ENCODE data around the gene BTBD1. TPM values are rescaled to one million over a fixed set of nuclear protein-coding genes. Genes with fewer than 3 reads are reported as not detected.

BTBD1 gene
- total RNA-seq, 1 donor from 2014 or later, result 51.3 TPM

DNA sequence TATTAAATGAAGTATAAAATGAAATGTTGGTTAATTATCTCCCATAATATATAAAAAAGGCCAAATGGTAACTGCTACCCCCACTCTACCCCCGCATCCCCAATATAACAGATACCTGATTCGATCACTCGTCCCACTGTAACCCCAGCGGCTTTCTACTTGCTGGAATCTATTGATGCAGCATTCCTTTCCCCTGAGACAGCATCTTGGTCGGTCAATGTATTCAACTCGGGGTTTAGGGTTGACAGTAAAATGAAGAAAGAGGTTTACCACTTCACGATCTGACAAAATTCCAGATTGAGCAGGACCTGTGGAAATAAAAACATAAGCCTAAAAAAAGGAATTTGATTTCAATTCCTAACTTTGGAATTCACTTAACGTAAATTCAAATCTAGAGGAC lies 37.0 kb downstream of the BTBD1 start:
- H3K36me3 ChIP-seq, result peaks cover 0 to 14% of the 10 kb centered on the region in 2 donors
- DNase-seq (ENCODE audit: extremely low spot score in 2 of 2), result no peak
- TF ChIP-seq, protein P1, sequence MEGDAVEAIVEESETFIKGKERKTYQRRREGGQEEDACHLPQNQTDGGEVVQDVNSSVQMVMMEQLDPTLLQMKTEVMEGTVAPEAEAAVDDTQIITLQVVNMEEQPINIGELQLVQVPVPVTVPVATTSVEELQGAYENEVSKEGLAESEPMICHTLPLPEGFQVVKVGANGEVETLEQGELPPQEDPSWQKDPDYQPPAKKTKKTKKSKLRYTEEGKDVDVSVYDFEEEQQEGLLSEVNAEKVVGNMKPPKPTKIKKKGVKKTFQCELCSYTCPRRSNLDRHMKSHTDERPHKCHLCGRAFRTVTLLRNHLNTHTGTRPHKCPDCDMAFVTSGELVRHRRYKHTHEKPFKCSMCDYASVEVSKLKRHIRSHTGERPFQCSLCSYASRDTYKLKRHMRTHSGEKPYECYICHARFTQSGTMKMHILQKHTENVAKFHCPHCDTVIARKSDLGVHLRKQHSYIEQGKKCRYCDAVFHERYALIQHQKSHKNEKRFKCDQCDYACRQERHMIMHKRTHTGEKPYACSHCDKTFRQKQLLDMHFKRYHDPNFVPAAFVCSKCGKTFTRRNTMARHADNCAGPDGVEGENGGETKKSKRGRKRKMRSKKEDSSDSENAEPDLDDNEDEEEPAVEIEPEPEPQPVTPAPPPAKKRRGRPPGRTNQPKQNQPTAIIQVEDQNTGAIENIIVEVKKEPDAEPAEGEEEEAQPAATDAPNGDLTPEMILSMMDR (IDR thresholded peaks at IDR 0.05), result no peak
- no peak for TF ChIP-seq POLR2AphosphoS5 (IDR thresholded peaks at IDR 0.05; ENCODE audit: insufficient read depth in 1 of 2, low read depth in 1 of 2)
- no peak for TF ChIP-seq POLR2A (IDR thresholded peaks at IDR 0.05)
- H3K27ac ChIP-seq, result no peak overlapping the region
- no peaks in the 10 kb centered on the region for H3K27me3 ChIP-seq
- H3K9me3 ChIP-seq, result no peaks in the 10 kb centered on the region
- intact Hi-C loops (cut with DNase I), result no loop called here
- no peak overlapping the region for H3K4me3 ChIP-seq
- no peaks in the 10 kb centered on the region for H3K4me1 ChIP-seq

DNA sequence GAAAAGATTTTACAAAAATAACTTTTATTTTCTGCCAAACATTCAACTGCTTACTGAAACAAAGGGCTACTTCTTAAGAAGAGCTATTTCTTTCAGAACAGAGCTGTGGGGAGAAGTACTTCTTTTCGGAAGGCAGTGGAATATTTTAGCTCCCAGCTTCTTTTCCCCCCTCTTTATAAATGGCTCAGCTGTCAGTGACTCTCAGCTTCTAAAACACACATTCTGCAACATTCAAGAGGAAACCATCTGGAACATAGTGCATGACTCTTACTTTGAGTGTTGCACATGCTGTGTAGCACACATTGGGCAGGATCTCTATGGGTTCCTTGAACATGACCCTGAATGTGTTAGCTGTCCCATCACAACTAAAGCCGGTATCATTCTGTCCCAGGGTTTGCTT lies 48.6 kb downstream of the BTBD1 start:
- no peaks in the 10 kb centered on the region for H3K27me3 ChIP-seq
- TF ChIP-seq POLR2A (IDR thresholded peaks at IDR 0.05) (no peak), POLR2AphosphoS5 (IDR thresholded peaks at IDR 0.05; ENCODE audit: insufficient read depth in 1 of 2, low read depth in 1 of 2) (no peak)
- TF ChIP-seq, protein P1 (IDR thresholded peaks at IDR 0.05), result no peak
- no peaks in the 10 kb centered on the region for H3K4me1 ChIP-seq
- no peak overlapping the region for H3K4me3 ChIP-seq
- no peak for DNase-seq (ENCODE audit: extremely low spot score in 2 of 2)
- no peak overlapping the region for H3K27ac ChIP-seq
- no peaks in the 10 kb centered on the region for H3K9me3 ChIP-seq
- intact Hi-C loops (cut with DNase I), result no loop called here
- H3K36me3 ChIP-seq, result peaks cover 0 to 37% of the 10 kb centered on the region in 2 donors

DNA sequence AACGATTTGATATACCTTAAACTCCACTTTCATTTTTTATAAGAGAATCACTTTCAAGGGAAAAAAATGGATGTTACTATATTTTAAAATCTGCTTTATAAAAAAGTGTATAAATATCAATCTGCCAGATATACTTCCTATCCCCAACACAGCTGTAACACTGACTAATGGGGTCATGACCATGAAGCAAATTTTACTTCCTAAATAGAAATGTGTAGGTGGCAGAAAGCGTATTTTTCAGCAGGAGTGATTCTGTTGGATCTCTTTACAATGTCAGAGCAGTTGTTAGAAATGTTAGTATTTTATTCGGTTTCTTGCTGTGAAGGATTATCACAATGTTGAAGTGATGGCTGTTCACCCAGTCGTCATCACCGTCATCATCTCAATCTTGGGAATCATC lies 50.1 kb downstream of the BTBD1 start:
- Histone ChIP-seq H3K27me3 (no peaks in the 10 kb centered on the region), H3K27ac (no peak overlapping the region), H3K9me3 (no peaks in the 10 kb centered on the region), H3K4me3 (no peak overlapping the region), H3K4me1 (peaks cover 8% of the 10 kb centered on the region), H3K36me3 (peaks cover 0 to 37% of the 10 kb centered on the region in 2 donors)
- intact Hi-C loops (cut with DNase I), result no loop called here
- no peak for DNase-seq (ENCODE audit: extremely low spot score in 2 of 2)
- TF ChIP-seq POLR2A (IDR thresholded peaks at IDR 0.05) (no peak), POLR2AphosphoS5 (IDR thresholded peaks at IDR 0.05; ENCODE audit: insufficient read depth in 1 of 2, low read depth in 1 of 2) (no peak)
- TF ChIP-seq, protein P1 (IDR thresholded peaks at IDR 0.05), result no peak

DNA sequence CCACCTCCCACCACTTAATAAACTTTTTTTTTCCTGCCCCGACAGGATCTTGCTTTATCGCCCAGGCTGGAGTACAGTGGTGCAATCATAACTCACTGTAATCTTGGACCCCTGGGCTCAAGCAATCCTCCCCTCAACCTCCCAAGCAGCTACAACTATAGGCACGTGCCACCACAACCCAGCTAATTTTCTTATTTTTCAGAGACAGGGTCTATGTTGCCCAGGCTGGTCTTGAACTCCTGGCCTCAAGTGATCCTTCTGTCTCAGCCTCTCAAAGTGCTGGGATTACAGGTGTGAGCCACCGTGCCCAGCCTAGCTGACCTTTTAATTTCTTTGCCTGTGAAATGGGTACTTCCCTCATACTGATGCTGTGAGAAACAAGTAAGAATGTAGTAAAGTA lies 51.7 kb downstream of the BTBD1 start:
- Histone ChIP-seq H3K9me3 (no peaks in the 10 kb centered on the region), H3K4me1 (peaks cover 15% of the 10 kb centered on the region), H3K27me3 (no peaks in the 10 kb centered on the region), H3K27ac (no peak overlapping the region), H3K4me3 (no peak overlapping the region), H3K36me3 (peaks cover 0 to 31% of the 10 kb centered on the region in 2 donors)
- intact Hi-C loops (cut with DNase I), result no loop called here
- DNase-seq (ENCODE audit: extremely low spot score in 2 of 2), result no peak
- TF ChIP-seq, protein P1 (IDR thresholded peaks at IDR 0.05), result no peak
- TF ChIP-seq POLR2AphosphoS5 (IDR thresholded peaks at IDR 0.05; ENCODE audit: insufficient read depth in 1 of 2, low read depth in 1 of 2) (no peak), POLR2A (IDR thresholded peaks at IDR 0.05) (no peak)

DNA sequence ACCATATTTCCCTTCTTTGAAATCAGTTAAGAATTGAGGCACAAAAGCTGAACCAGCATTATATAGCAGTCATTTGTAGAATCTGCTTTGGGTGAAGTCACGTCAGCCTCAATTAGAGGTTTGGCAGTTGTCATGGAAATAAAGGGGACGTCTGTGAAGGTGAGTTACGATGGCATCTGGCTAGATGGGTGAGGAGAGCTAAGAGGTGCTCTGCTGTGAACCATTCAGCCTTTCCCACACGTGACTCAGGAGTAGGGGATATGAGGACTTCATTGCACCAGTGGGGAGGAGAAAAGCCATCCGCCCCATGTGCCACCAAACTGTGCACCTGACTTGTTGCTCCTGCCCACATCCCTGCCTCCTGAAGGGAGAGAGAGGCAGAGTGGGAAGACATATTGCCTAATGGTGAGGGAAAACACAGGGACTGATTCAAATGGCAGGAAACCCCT lies 52.8 kb downstream of the BTBD1 start:
- TF ChIP-seq POLR2A (IDR thresholded peaks at IDR 0.05) (no peak), POLR2AphosphoS5 (IDR thresholded peaks at IDR 0.05; ENCODE audit: insufficient read depth in 1 of 2, low read depth in 1 of 2) (no peak)
- TF ChIP-seq, protein P1 (IDR thresholded peaks at IDR 0.05), result no peak
- Histone ChIP-seq H3K27me3 (no peaks in the 10 kb centered on the region), H3K27ac (no peak overlapping the region), H3K9me3 (no peaks in the 10 kb centered on the region), H3K4me1 (peaks cover 26% of the 10 kb centered on the region), H3K36me3 (peaks cover 0 to 28% of the 10 kb centered on the region in 2 donors), H3K4me3 (no peak overlapping the region)
- intact Hi-C loops (cut with DNase I), result no loop called here
- DNase-seq (ENCODE audit: extremely low spot score in 2 of 2), result no peak
